Stimulated activated CD8-positive, alpha-beta memory T cell treated with anti-CD3 and anti-CD28 coated beads, Interleukin-7, amount 100 ng/mL, for 24 hours (primary cell): ENCODE measurements around the gene FADS1.

ENCODE experiments used
- DNase-seq: peaks from one replicate; pipeline ENCODE4 v3.0.0-alpha.2; 2020; ENCODE audit warnings: low read depth

FADS1 gene

GRCh38 chr11:61816736-61817455, at the start of gene FADS1:
FADS1 (minus strand) TSS chr11:61817003; CDS start chr11:61816929, 74 bp downstream.
- DNase-seq: peak; percentile 44

- DNase-seq: no peak
These were observed 49.6 kb upstream of the FADS1 start for GRCh38 chr11:61866231-61866957.

DNA sequence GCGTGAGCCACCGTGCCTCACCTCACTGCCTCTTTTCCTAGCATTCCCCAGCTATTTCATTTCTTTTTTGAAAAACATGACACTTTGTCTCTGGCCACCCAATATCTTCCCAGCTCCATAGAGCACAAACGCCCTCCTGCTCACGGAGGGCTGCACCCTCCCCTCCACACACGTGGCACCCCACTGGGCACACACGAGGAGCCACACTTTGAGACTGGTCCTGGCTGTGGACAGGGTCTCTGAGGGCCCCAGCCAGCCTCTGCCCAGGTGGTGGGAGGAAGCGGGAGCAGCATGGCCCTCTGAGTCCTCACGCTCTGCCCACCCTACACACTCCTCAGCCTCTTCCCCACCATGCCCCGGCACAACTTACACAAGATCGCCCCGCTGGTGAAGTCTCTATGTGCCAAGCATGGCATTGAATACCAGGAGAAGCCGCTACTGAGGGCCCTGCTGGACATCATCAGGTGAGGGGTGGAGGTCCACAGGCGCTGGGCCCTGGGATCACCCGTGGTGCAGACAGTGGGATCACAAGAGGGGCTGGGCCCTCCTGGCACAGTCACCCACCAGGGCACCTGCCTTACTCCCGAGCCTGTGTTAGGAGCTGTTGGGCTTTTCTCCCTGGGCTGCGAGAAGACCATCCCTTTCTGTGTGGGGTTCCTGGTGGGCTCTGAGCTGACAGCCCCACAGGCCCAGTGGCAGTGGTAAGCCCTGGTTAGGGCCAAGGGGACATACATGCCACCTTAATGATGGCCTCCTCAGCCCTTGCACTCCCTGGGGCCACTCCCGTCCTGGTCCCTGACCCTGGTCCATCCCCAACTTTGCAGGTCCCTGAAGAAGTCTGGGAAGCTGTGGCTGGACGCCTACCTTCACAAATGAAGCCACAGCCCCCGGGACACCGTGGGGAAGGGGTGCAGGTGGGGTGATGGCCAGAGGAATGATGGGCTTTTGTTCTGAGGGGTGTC, 48.3 kb upstream of the FADS1 start:
- no peak for DNase-seq

- no peak for DNase-seq
These were observed 46.8 kb upstream of the FADS1 start for GRCh38 chr11:61863548-61864081.

- no peak for DNase-seq
These were observed 46.1 kb upstream of the FADS1 start for GRCh38 chr11:61862714-61863547.

- DNase-seq: no peak
These were observed 44.8 kb upstream of the FADS1 start for GRCh38 chr11:61861634-61862033.

GRCh38 chr11:61860054-61860903, 43.5 kb upstream of the FADS1 start:
- DNase-seq: no peak

GRCh38 chr11:61855939-61856680, 39.3 kb upstream of the FADS1 start:
- DNase-seq: no peak

- DNase-seq: no peak
These were observed 38.3 kb upstream of the FADS1 start for GRCh38 chr11:61854966-61855714.

GRCh38 chr11:61854206-61854895, 37.5 kb upstream of the FADS1 start:
- DNase-seq: no peak

DNA sequence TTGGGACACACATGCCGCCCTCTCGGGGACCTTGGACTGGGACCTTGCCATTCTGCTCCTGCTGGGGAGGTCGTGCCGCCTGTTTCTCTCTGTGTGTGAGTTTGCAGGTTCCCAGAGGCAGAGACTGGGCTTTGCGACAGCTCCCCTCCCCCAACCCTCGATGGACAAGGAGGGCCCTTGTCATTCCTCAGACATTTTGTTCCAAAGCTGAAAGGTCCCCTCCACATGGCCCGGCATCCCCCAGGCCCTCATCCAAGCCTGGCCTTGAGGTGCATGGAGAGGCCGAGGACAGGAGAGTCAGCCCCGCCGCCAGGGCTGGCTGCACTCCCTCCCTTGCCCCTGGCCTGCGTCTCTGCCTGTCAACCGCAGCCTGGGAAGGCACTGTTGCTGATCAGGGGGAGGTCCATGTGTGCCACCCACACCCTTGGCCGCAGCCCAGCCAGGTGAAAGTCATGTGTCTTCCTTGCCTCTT, 36.9 kb upstream of the FADS1 start:
- no peak for DNase-seq

GRCh38 chr11:61851900-61852295, 35.1 kb upstream of the FADS1 start:
- DNase-seq: no peak

GRCh38 chr11:61851113-61851899, 34.5 kb upstream of the FADS1 start:
- DNase-seq: no peak

DNA sequence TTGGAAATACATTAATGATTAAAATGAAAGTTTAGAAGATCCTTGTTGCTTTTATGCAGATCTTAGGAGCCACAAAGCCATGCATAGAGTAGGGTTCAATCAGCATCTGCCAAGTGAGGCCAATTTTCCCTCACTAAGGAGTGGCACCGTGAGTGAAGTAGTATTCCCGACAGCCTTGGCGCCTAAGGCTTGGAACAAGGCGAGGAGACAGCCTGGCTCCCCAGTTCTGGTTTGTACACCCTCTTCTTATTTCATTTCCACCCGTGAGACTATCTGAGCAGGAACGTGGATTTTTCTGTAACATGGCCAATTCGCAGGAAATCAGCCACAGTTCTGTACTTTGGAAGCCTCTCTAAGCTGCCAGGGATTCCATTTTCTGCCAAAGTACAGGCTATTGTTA, 33.9 kb upstream of the FADS1 start:
- DNase-seq: no peak

DNA sequence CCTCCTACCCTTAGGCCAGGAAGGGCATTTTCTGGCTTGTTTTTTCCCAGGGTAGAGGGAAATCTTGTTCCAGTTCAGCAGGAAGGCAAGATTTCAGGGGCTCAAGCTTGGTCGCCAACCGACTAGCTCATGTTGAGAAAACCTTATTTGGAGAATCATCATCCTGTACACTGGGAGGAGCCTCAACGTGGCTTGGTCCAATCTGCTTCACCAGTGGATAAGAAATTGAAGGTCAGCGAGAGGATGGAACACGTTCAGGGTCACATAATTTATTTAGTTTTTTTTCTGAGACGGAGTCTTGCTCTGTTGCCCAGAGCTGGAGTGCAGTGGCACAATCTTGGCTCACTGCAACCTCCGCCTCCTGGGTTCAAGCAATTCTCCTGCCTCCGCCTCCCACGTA, 31.8 kb upstream of the FADS1 start:
- no peak for DNase-seq

DNA sequence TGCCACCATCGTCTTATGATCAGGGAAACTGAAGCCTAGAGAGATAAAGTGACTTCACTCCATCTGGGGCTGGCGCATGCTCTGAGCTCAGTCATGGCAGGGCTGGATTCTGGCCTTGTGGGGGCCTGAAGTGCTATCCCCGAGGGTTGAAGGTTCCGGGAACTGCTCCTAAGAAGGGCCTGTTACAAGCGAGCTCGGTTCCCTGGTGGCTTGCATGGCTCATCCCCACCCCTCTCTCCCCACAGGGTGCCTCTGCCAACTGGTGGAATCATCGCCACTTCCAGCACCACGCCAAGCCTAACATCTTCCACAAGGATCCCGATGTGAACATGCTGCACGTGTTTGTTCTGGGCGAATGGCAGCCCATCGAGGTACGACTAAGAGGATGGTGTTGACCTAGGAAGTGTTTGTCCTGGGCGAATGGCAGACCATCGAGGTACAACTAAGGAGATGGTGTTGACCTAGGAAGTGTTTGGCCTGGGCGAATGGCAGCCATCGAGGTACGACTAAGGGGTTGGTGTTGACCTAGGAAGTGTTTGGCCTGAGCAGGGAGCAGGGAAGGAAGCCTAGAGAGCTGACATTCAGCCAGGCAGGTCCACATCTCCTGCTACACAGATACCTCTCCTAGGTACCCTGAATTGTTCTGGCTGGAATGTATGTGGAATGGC, 31.2 kb upstream of the FADS1 start:
- no peak for DNase-seq
